GM23248 (cell line): ENCODE measurements around the gene GP9. TPM values are rescaled to one million over a fixed set of nuclear protein-coding genes. Genes with fewer than 3 reads are reported as not detected.

Experiments used
- DNase-seq: peaks from one replicate; pipeline ENCODE4 v3.0.0-alpha.2; 2015
- H2AFZ ChIP-seq: fragments of 200-600 bp; sonication (generic); 2 replicates; pipeline ENCODE4 v1.6.1; 2016; ENCODE audit warnings: antibody characterized with exemption
- H3F3A ChIP-seq: fragments of 200-600 bp; sonication (generic); 2 replicates; pipeline ENCODE4 v1.6.1; 2016; ENCODE audit warnings: mild to moderate bottlenecking, antibody characterized with exemption, mixed run types; ENCODE audit not compliant: insufficient read depth
- H3K27ac ChIP-seq: fragments of 200-600 bp; sonication (generic); 2 replicates; pipeline ENCODE4 v1.5.1; 2016; ENCODE audit warnings: mild to moderate bottlenecking
- H3K27me3 ChIP-seq: fragments of 200-600 bp; sonication (generic); replicated peaks from 2 replicates; pipeline ENCODE4 v1.6.1; 2016; ENCODE audit warnings: mild to moderate bottlenecking; ENCODE audit not compliant: insufficient read depth
- H3K36me3 ChIP-seq: fragments of 200-600 bp; sonication (generic); 2 replicates; pipeline ENCODE4 v1.6.1; 2016; ENCODE audit warnings: low read depth, mild to moderate bottlenecking
- H3K4me1 ChIP-seq: fragments of 200-600 bp; sonication (generic); 2 replicates; pipeline ENCODE4 v1.6.1; 2016; ENCODE audit warnings: mild to moderate bottlenecking; ENCODE audit not compliant: insufficient read depth
- H3K4me2 ChIP-seq: fragments of 200-600 bp; sonication (generic); one replicate; pipeline ENCODE4 v1.6.1; 2016; ENCODE audit warnings: mild to moderate bottlenecking; ENCODE audit not compliant: unreplicated experiment
- H3K4me3 ChIP-seq: fragments of 200-600 bp; sonication (generic); 2 replicates; pipeline ENCODE4 v1.5.1; 2016; ENCODE audit warnings: mild to moderate bottlenecking
- H3K79me2 ChIP-seq: fragments of 200-600 bp; sonication (generic); 2 replicates; pipeline ENCODE4 v1.6.1; 2016; ENCODE audit warnings: mild to moderate bottlenecking; ENCODE audit not compliant: insufficient read depth
- H3K9ac ChIP-seq: fragments of 200-600 bp; sonication (generic); 2 replicates; pipeline ENCODE4 v1.6.1; 2016; ENCODE audit warnings: mild to moderate bottlenecking
- H3K9me2 ChIP-seq: fragments of 200-600 bp; sonication (generic); 2 replicates; pipeline ENCODE4 v1.6.1; 2016; ENCODE audit warnings: mixed run types, mild to moderate bottlenecking, moderate library complexity; ENCODE audit not compliant: insufficient read depth
- H3K9me3 ChIP-seq: fragments of 200-600 bp; sonication (generic); one replicate; pipeline ENCODE4 v1.6.1; 2017; ENCODE audit warnings: low read depth
- H4K20me1 ChIP-seq: fragments of 200-600 bp; sonication (generic); 2 replicates; pipeline ENCODE4 v1.6.0; 2016; ENCODE audit not compliant: insufficient read depth
- EZH2 ChIP-seq: fragments of 200-600 bp; sonication (generic); IDR thresholded peaks from 2 replicates; pipeline ENCODE4 v1.6.1; 2018; ENCODE audit warnings: antibody characterized with exemption, mild to moderate bottlenecking; ENCODE audit not compliant: insufficient read depth, poor library complexity, severe bottlenecking
- EZH2phosphoT487 ChIP-seq: fragments of 200-600 bp; sonication (generic); IDR thresholded peaks from 2 replicates; pipeline ENCODE4 v1.6.1; 2018; ENCODE audit warnings: antibody characterized with exemption, moderate library complexity, mild to moderate bottlenecking, low read depth; ENCODE audit not compliant: insufficient read depth
- WGBS, 2 experiments: methylation state at CpG; one replicate each; pipeline ENCODE4 v1.1.6; 2015 to 2017; ENCODE audit warnings: low lambda C conversion rate in 2 of 2, low coverage in 1 of 2; ENCODE audit errors: missing lambda C conversion rate in 2 of 2; 5-methylcytosine and 5-hydroxymethylcytosine counted together
- in situ Hi-C: fragments of 300-500 bp; cut with MboI; formaldehyde crosslinking; loops from 2 replicates; pipeline ENCODE4 v1.15.0; 2020
- polyA plus RNA-seq: library from polyadenylated mRNA; unstranded; fragments of >200 nt; fragmentation: Nextera tagmentation; extraction: Ambion mirVana; gene quantifications from 2 replicates; pipeline ENCODE4 v1.2.1, GENCODE V29; 2016
- total RNA-seq: library from RNA; depleted of rRNA; stranded (reverse); fragments of >200 nt; shearing (Covaris generic); gene quantifications from 2 replicates; pipeline ENCODE4 v1.2.3, GENCODE V29; 2014

GP9 gene
- total and polyA plus RNA-seq, 2 experiments from 2014 or later: not detected

DNA sequence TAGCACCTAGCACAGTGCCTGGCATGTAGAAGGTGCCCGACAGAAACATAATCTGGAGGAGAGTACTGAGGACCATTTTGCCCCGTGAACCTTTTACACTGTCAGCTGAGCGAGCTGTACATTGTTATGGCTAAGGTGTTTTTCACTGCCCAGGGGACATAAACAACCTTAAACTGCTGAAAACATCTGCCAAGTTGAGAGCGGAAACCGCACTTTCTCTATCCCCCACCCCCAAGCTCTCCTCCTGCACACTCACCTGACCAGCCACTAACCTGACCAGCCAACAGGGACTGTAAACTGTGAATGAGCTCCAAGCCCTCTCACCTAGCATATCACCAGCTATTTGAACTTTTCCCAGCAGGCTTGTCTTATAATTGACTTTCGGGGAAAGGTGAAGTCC, 43.5 kb downstream of the GP9 start:
- Histone ChIP-seq H3K9me2 (no peaks in the 10 kb centered on the region), H3K79me2 (peaks cover 61% of the 10 kb centered on the region), H3F3A (no peaks in the 10 kb centered on the region), H3K27ac (no peak overlapping the region), H3K4me3 (no peak overlapping the region), H3K27me3 (no peaks in the 10 kb centered on the region), H3K4me1 (no peaks in the 10 kb centered on the region), H2AFZ (no peak overlapping the region), H4K20me1 (0 out of 2 replicates have a peak, but pooled peaks cover 3% of the 10 kb centered on the region), H3K36me3 (no peaks in the 10 kb centered on the region), H3K9ac (no peak overlapping the region), H3K4me2 (no peak overlapping the region), H3K9me3 (no peaks in the 10 kb centered on the region)
- 91 to 98% methylated on average over 6 of the region's 6 CpGs for WGBS, 2 experiments
- no peak for DNase-seq
- TF ChIP-seq EZH2 (no peak), EZH2phosphoT487 (no peak)
- in situ Hi-C loops: no loop called here

DNA sequence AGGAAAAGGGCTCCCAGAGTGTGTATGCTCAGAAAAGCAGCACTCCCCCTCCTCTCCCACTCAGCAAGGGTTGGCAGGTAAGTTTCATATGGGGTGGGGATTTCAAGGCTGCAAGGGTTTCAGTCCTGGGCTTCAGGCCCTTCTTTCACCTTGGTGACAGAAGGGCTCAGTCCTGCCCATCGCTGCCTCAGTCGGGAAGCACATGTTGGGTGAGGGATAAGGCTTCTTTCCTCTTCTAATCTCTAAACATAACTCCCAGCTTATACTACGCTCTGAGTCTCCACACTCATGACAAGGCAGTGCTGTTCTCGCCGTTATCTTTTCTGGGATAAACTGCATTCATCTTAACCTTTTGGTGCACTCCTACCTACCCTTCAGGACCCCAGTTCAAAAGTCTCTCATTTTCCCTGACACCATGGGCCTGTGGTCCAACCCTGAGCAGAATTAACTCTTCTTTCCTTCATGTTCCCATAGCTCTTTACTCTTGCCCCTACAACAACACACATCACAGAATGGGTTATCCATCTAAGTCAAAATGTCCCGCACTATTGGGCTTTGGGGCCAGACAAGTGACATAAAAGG, 44.0 kb downstream of the GP9 start:
- peaks cover 56% of the 10 kb centered on the region for H3K79me2 ChIP-seq
- TF ChIP-seq EZH2 (no peak), EZH2phosphoT487 (no peak)
- H3F3A ChIP-seq: no peaks in the 10 kb centered on the region
- no peaks in the 10 kb centered on the region for H3K9me2 ChIP-seq
- 90 to 91% methylated on average over 6 of the region's 6 CpGs for WGBS, 2 experiments
- H3K27me3 ChIP-seq: no peaks in the 10 kb centered on the region
- no peak overlapping the region for H3K4me2 ChIP-seq
- no peak overlapping the region for H3K9ac ChIP-seq
- no peak overlapping the region for H3K4me3 ChIP-seq
- H3K9me3 ChIP-seq: no peaks in the 10 kb centered on the region
- H3K27ac ChIP-seq: no peak overlapping the region
- in situ Hi-C loops: no loop called here
- H2AFZ ChIP-seq: no peak overlapping the region
- H3K4me1 ChIP-seq: no peaks in the 10 kb centered on the region
- H4K20me1 ChIP-seq: 0 out of 2 replicates have a peak, but pooled peaks cover 3% of the 10 kb centered on the region
- DNase-seq: no peak
- no peaks in the 10 kb centered on the region for H3K36me3 ChIP-seq

DNA sequence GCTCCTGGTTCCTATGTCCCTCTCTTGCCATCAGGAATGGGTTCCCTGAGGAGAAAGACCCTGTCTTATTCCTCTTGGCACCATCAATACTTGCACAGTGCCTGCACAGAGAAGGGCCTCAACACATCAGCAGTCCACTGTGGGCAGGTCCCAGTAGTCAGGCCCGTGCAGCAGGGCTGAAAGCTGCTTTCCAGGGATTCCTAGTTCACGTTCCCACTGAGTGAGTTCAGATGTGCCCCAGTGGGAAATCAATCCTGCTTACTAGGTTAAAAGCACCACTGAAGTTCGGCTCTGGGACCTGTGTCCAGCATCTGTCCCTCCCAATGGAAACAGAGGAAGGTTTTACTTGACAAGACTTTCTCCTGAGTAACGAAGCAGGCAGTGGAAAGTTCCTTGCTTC, 45.3 kb downstream of the GP9 start:
- peaks cover 44% of the 10 kb centered on the region for H3K79me2 ChIP-seq
- H3K36me3 ChIP-seq: no peaks in the 10 kb centered on the region
- no peaks in the 10 kb centered on the region for H3K27me3 ChIP-seq
- no peak overlapping the region for H3K9ac ChIP-seq
- H3K9me3 ChIP-seq: no peaks in the 10 kb centered on the region
- no peak overlapping the region for H3K4me3 ChIP-seq
- no peaks in the 10 kb centered on the region for H3K4me1 ChIP-seq
- DNase-seq: no peak
- no peak overlapping the region for H3K4me2 ChIP-seq
- 68 to 78% methylated on average over 4 of the region's 4 CpGs for WGBS, 2 experiments
- in situ Hi-C loops: no loop called here
- H3K9me2 ChIP-seq: no peaks in the 10 kb centered on the region
- no peaks in the 10 kb centered on the region for H4K20me1 ChIP-seq
- TF ChIP-seq EZH2phosphoT487 (no peak), EZH2 (no peak)
- no peaks in the 10 kb centered on the region for H3F3A ChIP-seq
- H3K27ac ChIP-seq: no peak overlapping the region
- H2AFZ ChIP-seq: no peak overlapping the region

DNA sequence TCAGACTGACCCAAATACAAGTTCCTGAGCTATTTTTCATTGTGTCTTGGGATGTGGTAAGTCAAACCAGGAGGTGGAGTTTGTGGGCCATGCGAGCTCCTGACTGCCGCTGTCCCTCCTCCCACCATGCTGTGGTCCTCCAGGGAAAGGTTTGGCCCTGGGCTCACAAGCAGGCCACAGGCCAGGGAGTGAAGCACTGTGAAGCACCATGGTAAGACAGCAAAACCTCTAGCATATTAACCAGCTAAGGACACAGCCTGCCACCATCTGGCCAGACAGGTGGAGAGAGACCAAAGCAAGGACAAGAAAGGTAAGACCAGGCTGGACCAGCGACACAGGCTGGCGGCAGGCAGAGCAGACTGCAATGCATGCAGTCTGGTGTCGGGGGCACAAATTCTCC, 45.7 kb downstream of the GP9 start:
- H3K9me2 ChIP-seq: no peaks in the 10 kb centered on the region
- no peaks in the 10 kb centered on the region for H3K9me3 ChIP-seq
- no peaks in the 10 kb centered on the region for H3F3A ChIP-seq
- no peak overlapping the region for H3K4me2 ChIP-seq
- H3K36me3 ChIP-seq: no peaks in the 10 kb centered on the region
- H3K9ac ChIP-seq: no peak overlapping the region
- no peak overlapping the region for H2AFZ ChIP-seq
- DNase-seq: no peak
- 91 to 99% methylated on average over 5 of the region's 5 CpGs for WGBS, 2 experiments
- TF ChIP-seq EZH2phosphoT487: no peak
- TF ChIP-seq EZH2: no peak
- H3K27me3 ChIP-seq: no peaks in the 10 kb centered on the region
- H4K20me1 ChIP-seq: no peaks in the 10 kb centered on the region
- no peaks in the 10 kb centered on the region for H3K4me1 ChIP-seq
- in situ Hi-C loops: no loop called here
- peaks cover 44% of the 10 kb centered on the region for H3K79me2 ChIP-seq
- H3K4me3 ChIP-seq: no peak overlapping the region
- no peak overlapping the region for H3K27ac ChIP-seq

DNA sequence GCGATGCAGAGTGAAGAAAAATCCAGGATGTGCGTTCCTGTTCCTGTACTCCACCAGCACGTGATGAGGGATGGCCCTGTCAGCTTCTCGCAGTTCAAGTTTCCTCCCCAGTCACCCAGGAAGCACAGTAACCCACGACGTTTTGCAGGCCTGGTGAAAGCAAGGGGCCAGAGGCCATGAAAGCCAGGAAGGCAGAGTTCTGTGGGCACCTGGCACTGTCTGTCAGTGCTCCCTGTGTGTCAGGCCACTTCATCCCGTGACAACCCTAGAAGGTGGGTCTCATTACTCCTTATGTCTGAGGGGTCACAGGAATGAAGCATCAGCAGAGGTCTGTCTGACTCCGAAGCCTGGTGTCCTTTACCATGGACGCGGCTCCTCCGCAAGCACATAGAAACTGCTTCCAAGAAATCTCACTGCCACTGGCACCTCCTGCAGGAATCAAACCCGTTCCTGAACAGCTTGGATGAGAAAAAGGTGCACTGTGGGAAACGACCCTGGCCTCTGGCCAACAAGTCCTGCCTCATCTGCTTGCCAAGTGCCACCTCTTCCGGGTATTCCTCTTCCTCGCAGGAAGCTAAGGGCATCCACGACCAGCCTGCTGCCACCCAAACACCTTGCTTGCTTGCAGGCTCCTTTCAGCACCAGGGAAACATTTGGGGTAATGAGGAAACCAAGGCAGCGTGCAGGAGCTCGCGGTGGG, 46.4 kb downstream of the GP9 start:
- no peak overlapping the region for H3K4me3 ChIP-seq
- H3K4me1 ChIP-seq: no peaks in the 10 kb centered on the region
- H3K9ac ChIP-seq: no peak overlapping the region
- H3K36me3 ChIP-seq: no peaks in the 10 kb centered on the region
- in situ Hi-C loops: no loop called here
- H2AFZ ChIP-seq: no peak overlapping the region
- peaks cover 51% of the 10 kb centered on the region for H3K79me2 ChIP-seq
- no peak for TF ChIP-seq EZH2
- TF ChIP-seq EZH2phosphoT487: no peak
- DNase-seq: no peak
- H3K9me3 ChIP-seq: no peaks in the 10 kb centered on the region
- H3K4me2 ChIP-seq: no peak overlapping the region
- no peaks in the 10 kb centered on the region for H3K27me3 ChIP-seq
- no peaks in the 10 kb centered on the region for H4K20me1 ChIP-seq
- H3K9me2 ChIP-seq: no peaks in the 10 kb centered on the region
- WGBS, 2 experiments: 81 to 82% methylated on average over 19 of the region's 19 CpGs
- no peak overlapping the region for H3K27ac ChIP-seq
- no peaks in the 10 kb centered on the region for H3F3A ChIP-seq
